C4-2B (cell line): ENCODE measurements around the gene ORC3.

Experiments
- H3K27ac ChIP-seq: fragments of 450-650 bp; 2 replicates; pipeline ENCODE4 v1.5.1; 2017
- ZFX ChIP-seq: fragments of 450-650 bp; IDR thresholded peaks from 2 replicates; pipeline ENCODE4 v1.6.1; 2017
- TF ChIP-seq, protein P1 (sequence below): fragments of 450-650 bp; conservative IDR thresholded peaks from 2 replicates; pipeline ENCODE4 v1.5.1; 2017; ENCODE audit warnings: mild to moderate bottlenecking

Gene ORC3

DNA sequence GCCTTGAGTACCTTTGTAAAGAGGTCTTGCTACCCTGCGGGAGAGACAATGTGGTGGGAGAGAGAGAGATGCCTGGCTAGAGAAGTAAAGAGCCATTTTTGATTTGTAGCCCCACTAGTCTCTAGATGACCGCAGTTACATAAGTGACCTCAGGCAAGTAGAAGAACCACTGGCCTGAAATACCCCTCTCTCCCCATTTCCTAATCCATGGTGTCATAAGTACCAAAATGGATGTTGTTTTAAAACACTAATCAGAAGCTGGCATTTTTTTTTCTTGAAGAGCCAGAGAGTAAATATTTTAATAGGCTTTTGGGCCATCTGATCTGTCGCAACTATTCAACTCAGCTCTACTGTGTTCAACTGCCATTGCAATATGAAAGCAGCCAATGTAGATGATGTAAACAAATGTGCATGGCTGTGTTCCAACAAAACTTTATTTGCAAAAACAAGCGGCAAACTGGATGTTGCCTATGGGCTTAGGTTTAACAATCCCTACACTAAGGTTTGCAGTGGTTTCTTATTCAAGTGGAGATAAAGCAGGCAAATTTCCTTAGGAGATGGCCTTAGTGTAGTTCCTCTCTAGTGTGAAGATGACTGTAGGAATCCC, 36.7 kb upstream of the ORC3 start:
- TF ChIP-seq, protein P1, sequence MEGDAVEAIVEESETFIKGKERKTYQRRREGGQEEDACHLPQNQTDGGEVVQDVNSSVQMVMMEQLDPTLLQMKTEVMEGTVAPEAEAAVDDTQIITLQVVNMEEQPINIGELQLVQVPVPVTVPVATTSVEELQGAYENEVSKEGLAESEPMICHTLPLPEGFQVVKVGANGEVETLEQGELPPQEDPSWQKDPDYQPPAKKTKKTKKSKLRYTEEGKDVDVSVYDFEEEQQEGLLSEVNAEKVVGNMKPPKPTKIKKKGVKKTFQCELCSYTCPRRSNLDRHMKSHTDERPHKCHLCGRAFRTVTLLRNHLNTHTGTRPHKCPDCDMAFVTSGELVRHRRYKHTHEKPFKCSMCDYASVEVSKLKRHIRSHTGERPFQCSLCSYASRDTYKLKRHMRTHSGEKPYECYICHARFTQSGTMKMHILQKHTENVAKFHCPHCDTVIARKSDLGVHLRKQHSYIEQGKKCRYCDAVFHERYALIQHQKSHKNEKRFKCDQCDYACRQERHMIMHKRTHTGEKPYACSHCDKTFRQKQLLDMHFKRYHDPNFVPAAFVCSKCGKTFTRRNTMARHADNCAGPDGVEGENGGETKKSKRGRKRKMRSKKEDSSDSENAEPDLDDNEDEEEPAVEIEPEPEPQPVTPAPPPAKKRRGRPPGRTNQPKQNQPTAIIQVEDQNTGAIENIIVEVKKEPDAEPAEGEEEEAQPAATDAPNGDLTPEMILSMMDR = no peak
- TF ChIP-seq ZFX = no peak
- no peak overlapping the region for H3K27ac ChIP-seq

DNA sequence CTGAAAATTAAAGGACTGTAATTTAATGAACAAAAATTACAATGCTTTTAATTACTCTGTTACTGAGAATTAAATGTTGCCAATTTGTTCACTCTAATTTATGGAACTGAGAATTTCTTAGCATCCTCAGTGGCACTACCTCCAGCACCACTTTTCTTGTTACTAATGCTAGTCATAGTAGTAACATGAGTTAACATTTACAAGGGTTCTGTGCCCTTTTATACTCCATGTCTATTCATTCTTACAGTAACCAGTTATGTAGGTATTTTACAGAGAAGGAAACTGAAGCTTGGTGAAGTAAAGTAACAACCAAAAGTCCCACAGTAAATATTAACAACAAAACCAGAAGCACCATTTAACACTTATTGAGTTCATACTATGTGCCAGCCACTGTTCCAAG, 34.4 kb upstream of the ORC3 start:
- H3K27ac ChIP-seq = no peak overlapping the region
- TF ChIP-seq, protein P1 = no peak
- TF ChIP-seq ZFX = no peak

DNA sequence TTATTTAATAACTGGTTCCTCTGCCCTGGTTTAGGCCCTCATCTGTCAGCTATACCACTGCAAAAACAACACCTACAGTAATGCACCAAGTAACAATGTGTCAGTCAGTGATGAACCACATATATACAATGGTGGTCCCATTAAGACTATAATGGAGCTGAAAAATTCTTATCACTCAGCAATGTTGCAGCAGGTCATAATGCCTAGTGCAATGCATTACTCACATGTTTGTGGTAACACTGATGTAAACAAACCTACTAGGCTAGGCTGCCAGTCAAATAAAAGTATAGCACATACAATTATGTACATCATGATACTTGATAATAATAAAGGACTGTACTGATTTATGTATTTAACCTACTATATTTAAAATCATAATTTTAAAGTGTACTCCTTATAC, 31.5 kb upstream of the ORC3 start:
- no peak overlapping the region for H3K27ac ChIP-seq
- no peak for TF ChIP-seq ZFX
- TF ChIP-seq, protein P1 = no peak

DNA sequence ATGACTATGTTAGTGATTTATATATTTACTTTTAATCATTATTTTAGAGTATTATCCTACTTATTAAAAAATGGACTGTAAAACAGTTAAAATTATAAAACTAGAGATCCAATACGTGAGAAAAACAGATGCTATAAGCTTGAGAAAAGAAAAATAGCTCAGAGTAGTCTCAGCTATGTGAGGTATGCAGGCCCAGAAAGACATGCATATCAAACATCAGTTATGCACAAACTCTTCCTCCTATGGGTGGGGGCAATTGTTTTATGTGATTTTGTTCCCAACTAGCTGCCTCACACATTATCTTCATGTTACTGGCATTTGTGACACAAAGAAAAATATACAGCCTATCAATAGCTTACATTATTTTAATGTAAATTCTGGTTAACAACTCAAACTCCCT, 28.9 kb upstream of the ORC3 start:
- no peak overlapping the region for H3K27ac ChIP-seq
- no peak for TF ChIP-seq ZFX
- TF ChIP-seq, protein P1 = no peak

DNA sequence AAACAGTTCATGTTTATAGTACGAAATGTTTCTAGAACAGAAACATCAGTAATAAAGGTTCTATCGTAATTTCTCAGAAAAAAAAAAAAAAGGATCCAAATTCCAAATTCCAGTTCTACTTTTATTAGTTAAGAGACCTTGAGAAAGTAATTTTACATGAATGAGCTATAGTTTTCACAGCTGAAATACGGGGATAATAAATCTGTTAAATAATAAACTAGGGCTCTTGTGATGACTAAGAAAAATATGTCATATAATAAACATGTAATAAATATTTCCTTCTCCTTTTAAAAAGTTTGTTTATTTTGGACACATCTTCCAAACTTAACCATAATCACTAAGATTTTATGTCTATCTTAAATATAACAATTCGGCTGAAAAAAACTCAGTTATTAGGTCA, 17.9 kb upstream of the ORC3 start:
- H3K27ac ChIP-seq = no peak overlapping the region
- TF ChIP-seq, protein P1 = no peak
- TF ChIP-seq ZFX = no peak

DNA sequence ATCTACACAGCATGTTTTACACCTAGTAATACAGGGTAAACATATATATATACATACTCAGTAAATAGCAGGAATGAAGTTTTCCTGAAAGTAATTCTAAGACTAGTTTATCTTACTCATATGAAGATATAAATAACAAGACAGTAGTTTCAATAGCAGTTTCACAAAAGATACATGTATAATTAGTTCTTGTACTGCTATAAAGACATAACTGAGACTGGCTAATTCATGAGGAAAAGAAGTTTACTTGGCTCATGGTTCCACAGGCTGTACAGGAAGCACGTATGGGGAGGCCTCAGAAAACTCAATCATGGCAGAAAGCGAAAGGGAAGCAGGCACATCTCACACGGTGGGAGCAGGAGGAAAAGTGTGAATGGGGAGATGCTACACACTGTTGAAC, 17.1 kb upstream of the ORC3 start:
- no peak for TF ChIP-seq ZFX
- TF ChIP-seq, protein P1 = no peak
- no peak overlapping the region for H3K27ac ChIP-seq

DNA sequence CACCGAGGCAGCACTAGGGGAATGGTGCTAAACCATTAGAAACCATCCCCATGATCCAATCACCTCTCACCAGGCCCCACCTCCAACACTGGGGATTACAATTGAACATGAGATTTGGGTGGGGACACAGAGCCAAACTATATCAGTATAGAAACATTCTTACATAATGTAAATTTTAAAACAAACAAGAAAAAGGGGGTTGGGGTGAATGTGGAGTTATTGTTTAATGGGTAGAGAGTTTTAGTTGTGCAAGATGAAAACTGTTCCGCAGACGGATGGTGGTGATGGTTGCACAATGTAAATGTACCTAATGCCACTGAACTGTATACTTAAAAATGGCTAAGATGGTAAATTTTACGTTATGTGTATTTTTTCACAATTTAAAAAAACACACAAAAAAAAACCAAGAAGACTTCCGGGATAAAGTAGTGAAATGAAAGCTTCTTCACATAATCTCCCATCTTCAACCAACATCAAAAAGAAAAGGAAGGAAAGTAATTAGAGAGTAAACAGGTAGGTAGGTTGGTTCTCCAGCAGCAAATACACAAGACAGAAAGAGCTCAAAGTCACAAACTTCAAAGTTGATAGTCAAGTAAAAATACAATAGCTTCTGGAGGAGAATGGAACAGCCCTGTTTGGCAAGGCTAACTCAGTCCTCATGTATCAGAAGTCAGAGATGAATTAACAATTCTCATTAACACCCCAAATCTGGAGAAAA, 16.5 kb upstream of the ORC3 start:
- no peak overlapping the region for H3K27ac ChIP-seq
- TF ChIP-seq, protein P1 = no peak
- no peak for TF ChIP-seq ZFX
